H1 (cell line): ENCODE data around the gene PRAMEF12.

Experiments used
- BCL11A ChIP-seq, 2 experiments: IDR thresholded peaks; one replicate each; pipeline ENCODE4 v1.6.1; 2011; ENCODE audit warnings: low read depth in 2 of 2, low read length in 2 of 2, mild to moderate bottlenecking in 2 of 2
- EP300 ChIP-seq, 2 experiments: IDR thresholded peaks; 1 replicate in 1 of 2; 2 replicates in 1 of 2; pipeline ENCODE4 v1.6.1; 2011 to 2012; ENCODE audit warnings: low read depth in 2 of 2, low read length in 2 of 2, mild to moderate bottlenecking in 2 of 2, borderline replicate concordance in 1 of 2, inconsistent platforms in 1 of 2, moderate library complexity in 1 of 2
- TF ChIP-seq, protein P1 (sequence below): IDR thresholded peaks from 2 replicates; pipeline ENCODE4 v1.6.1; 2011; ENCODE audit warnings: low read depth, mild to moderate bottlenecking, low read length; ENCODE audit not compliant: insufficient read depth

DNA sequence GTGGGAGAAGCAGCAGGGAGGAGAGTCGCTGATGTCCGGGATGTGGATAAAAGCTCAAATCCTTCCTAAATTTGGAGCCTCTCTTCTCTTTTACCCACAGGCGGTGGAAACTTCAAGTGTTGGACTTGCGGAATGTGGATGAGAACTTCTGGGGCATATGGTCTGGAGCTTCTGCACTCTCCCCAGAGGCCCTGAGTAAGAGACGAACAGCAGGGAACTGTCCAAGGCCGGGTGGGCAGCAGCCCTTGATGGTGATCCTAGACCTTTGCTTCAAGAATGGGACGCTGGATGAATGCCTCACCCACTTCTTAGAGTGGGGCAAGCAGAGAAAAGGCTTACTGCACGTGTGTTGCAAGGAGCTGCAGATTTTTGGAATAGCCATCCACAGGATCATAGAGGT lies 1.9 kb downstream of the PRAMEF12 start:
- no peak for TF ChIP-seq EP300 (IDR thresholded peaks at IDR 0.05; ENCODE audit: borderline replicate concordance in 1 of 2, low read depth in 2 of 2, low read length in 2 of 2)
- TF ChIP-seq, protein P1, sequence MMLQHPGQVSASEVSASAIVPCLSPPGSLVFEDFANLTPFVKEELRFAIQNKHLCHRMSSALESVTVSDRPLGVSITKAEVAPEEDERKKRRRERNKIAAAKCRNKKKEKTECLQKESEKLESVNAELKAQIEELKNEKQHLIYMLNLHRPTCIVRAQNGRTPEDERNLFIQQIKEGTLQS = no peak
- TF ChIP-seq BCL11A (IDR thresholded peaks at IDR 0.05; ENCODE audit: low read depth in 2 of 2, low read length in 2 of 2) = no peak
